Activated CD4-positive, CD25-positive, alpha-beta regulatory T cell (primary cell): ENCODE data around the gene PIGQ.

Source experiments
- DNase-seq, 4 experiments: peaks; one replicate each; lab custom pipeline; 2025; lab: John Stamatoyannopoulos, UW

The PIGQ gene

GRCh38 chr16:567373-568256 lies 2.2 kb upstream of the PIGQ start:
- no peak for DNase-seq

- DNase-seq: no peak
These were observed 1.1 kb upstream of the PIGQ start for GRCh38 chr16:568401-569258.

- DNase-seq: no peak
These were observed 3.3 kb downstream of the PIGQ start for GRCh38 chr16:572865-573650.

- DNase-seq: no peak
These were observed 4.4 kb downstream of the PIGQ start for GRCh38 chr16:574021-574760.

GRCh38 chr16:575354-576196 lies 5.8 kb downstream of the PIGQ start:
- DNase-seq: no peak

- DNase-seq: no peak
These were observed 6.5 kb downstream of the PIGQ start for GRCh38 chr16:576197-576822.

GRCh38 chr16:576823-577201 lies 7.0 kb downstream of the PIGQ start:
- no peak for DNase-seq

- DNase-seq: no peak
These were observed 8.0 kb downstream of the PIGQ start for GRCh38 chr16:577796-578195.

GRCh38 chr16:578232-578869 lies 8.6 kb downstream of the PIGQ start:
- DNase-seq: no peak

- peak; percentile 29 to 50 (median 44) for DNase-seq
These were observed 9.2 kb downstream of the PIGQ start for GRCh38 chr16:578870-579405.

- no peak for DNase-seq
These were observed 10.6 kb downstream of the PIGQ start for GRCh38 chr16:580141-580945.

GRCh38 chr16:580946-581498 lies 11.3 kb downstream of the PIGQ start:
- DNase-seq: no peak

- no peak for DNase-seq
These were observed 12.4 kb downstream of the PIGQ start for GRCh38 chr16:582218-582613.

- DNase-seq: no peak
These were observed 13.0 kb downstream of the PIGQ start for GRCh38 chr16:582614-583331.

- DNase-seq: no peak
These were observed 13.7 kb downstream of the PIGQ start for GRCh38 chr16:583470-583814.

- DNase-seq: no peak
These were observed 14.2 kb downstream of the PIGQ start for GRCh38 chr16:583815-584591.

GRCh38 chr16:585351-585750 lies 15.6 kb downstream of the PIGQ start:
- DNase-seq: no peak
